HG02938 (cell line): ENCODE measurements around the gene IRX6.

Experiments used
- ATAC-seq: cut with Tn5 transposase; IDR thresholded peaks from one replicate; pipeline ENCODE4 v1.9.1; 2021; ENCODE audit warnings: mild to moderate bottlenecking, moderate library complexity; ENCODE audit not compliant: unreplicated experiment

The IRX6 gene

GRCh38 chr16:55323637-55324271 is at the start of gene IRX6:
Gene IRX6 (plus strand): TSS chr16:55324203. CDS start chr16:55325092, 889 bp downstream.
- no peak for ATAC-seq

GRCh38 chr16:55274391-55274790 is 49.6 kb upstream of the IRX6 start:
- no peak for ATAC-seq

GRCh38 chr16:55275167-55275566 is 48.8 kb upstream of the IRX6 start:
- no peak for ATAC-seq

GRCh38 chr16:55275869-55276268 is 48.1 kb upstream of the IRX6 start:
- no peak for ATAC-seq

GRCh38 chr16:55277536-55277935 is 46.5 kb upstream of the IRX6 start:
- ATAC-seq = no peak

GRCh38 chr16:55279598-55279997 is 44.4 kb upstream of the IRX6 start:
- no peak for ATAC-seq

GRCh38 chr16:55280587-55280986 is 43.4 kb upstream of the IRX6 start:
- no peak for ATAC-seq

GRCh38 chr16:55282441-55282840 is 41.6 kb upstream of the IRX6 start:
- no peak for ATAC-seq

GRCh38 chr16:55283812-55284717 is 39.9 kb upstream of the IRX6 start:
- ATAC-seq = no peak

GRCh38 chr16:55284718-55285099 is 39.3 kb upstream of the IRX6 start:
- no peak for ATAC-seq

GRCh38 chr16:55285586-55285985 is 38.4 kb upstream of the IRX6 start:
- ATAC-seq = no peak

GRCh38 chr16:55289353-55289752 is 34.6 kb upstream of the IRX6 start:
- ATAC-seq = no peak

- ATAC-seq = no peak
Observed at GRCh38 chr16:55291847-55292246, 32.2 kb upstream of the IRX6 start.

GRCh38 chr16:55292491-55292890 is 31.5 kb upstream of the IRX6 start:
- no peak for ATAC-seq

- no peak for ATAC-seq
Observed at GRCh38 chr16:55294129-55294528, 29.9 kb upstream of the IRX6 start.

- ATAC-seq = no peak
Observed at GRCh38 chr16:55294931-55295342, 29.1 kb upstream of the IRX6 start.

GRCh38 chr16:55297062-55297909 is 26.7 kb upstream of the IRX6 start:
- no peak for ATAC-seq

GRCh38 chr16:55297910-55298479 is 26.0 kb upstream of the IRX6 start:
- no peak for ATAC-seq

GRCh38 chr16:55301385-55302008 is 22.5 kb upstream of the IRX6 start:
- ATAC-seq = no peak

GRCh38 chr16:55302635-55303034 is 21.4 kb upstream of the IRX6 start:
- no peak for ATAC-seq

- no peak for ATAC-seq
Observed at GRCh38 chr16:55308973-55309372, 15.0 kb upstream of the IRX6 start.
